Thoracic aorta (tissue), 2 donors: ENCODE measurements around the gene PPIE. TPM values are rescaled to one million over a fixed set of nuclear protein-coding genes. Genes with fewer than 3 reads are reported as not detected.

Source experiments
- ATAC-seq: fragments of 150-250 bp; one replicate; pipeline ENCODE4 v1.8.0; 2017; ENCODE audit warnings: low read depth; ENCODE audit not compliant: insufficient number of reproducible peaks, low FRiP score
- DNase-seq: peaks from one replicate; pipeline ENCODE4 v3.0.0-alpha.2; 2020; ENCODE audit warnings: low spot score
- H3K27ac ChIP-seq, 2 donors: fragments of 200-600 bp; sonication (generic); 1 replicate in 1 of 2; 2 replicates in 1 of 2; pipeline ENCODE4 v1.5.1; 2016; ENCODE audit warnings: mild to moderate bottlenecking in 2 of 2, moderate library complexity in 2 of 2
- H3K27me3 ChIP-seq: fragments of 200-600 bp; sonication (generic); replicated peaks from 2 replicates; pipeline ENCODE4 v1.6.0; 2016; ENCODE audit warnings: mild to moderate bottlenecking; ENCODE audit not compliant: insufficient read depth
- H3K36me3 ChIP-seq: fragments of 200-600 bp; sonication (generic); one replicate; pipeline ENCODE4 v1.5.1; 2016
- H3K4me1 ChIP-seq, 2 donors: fragments of 200-600 bp; sonication (generic); 1 replicate in 1 of 2; 2 replicates in 1 of 2; pipeline versions ENCODE4 v1.5.1 to v1.6.0; 2016; ENCODE audit warnings: low read depth in 2 of 2, mild to moderate bottlenecking in 1 of 2; ENCODE audit not compliant: control insufficient read depth in 1 of 2
- H3K4me3 ChIP-seq: fragments of 200-600 bp; sonication (generic); 2 replicates; pipeline ENCODE4 v1.5.1; 2016; ENCODE audit warnings: mild to moderate bottlenecking
- H3K9me3 ChIP-seq: fragments of 200-600 bp; sonication (generic); 2 replicates; pipeline ENCODE4 v1.5.1; 2016
- CTCF ChIP-seq: fragments of 200-600 bp; sonication (generic); IDR thresholded peaks from one replicate; pipeline ENCODE4 v1.5.1; 2019; ENCODE audit warnings: antibody characterized with exemption
- total RNA-seq, 2 donors: library from RNA; depleted of rRNA; stranded (reverse); fragments of >200 nt; gene quantifications; one replicate each; pipeline versions ENCODE4 v1.1.0 to v1.2.3, GENCODE V29; 2016

The PPIE gene
- total RNA-seq, 2 donors from 2014 or later, result 30.4 to 53.9 TPM

DNA sequence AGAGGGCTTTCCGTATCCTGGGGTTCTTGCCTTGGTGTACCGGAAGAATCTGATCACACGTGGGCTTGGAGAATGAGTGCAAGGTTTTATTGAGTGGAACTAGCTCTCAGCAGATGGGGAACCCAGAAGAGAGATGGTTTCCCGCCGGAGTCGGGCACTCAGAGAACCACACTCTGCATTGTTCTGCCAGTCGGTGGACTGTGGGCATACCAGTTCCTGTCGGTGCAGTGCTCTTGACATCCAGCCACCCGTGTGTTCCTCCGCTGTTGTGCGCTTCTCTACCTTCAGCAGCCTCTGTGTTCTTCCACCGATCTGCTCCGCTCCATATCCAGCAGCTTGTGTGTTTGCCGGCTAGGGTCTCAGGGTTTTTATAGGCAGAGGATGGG, 10.8 kb upstream of the PPIE start:
- no peaks in the 10 kb centered on the region for H3K9me3 ChIP-seq
- H3K27ac ChIP-seq, result no peak overlapping the region
- H3K36me3 ChIP-seq, result no peaks in the 10 kb centered on the region
- DNase-seq, result no peak
- H3K4me1 ChIP-seq, result peaks cover 0 to 1% of the 10 kb centered on the region in 2 donors
- TF ChIP-seq CTCF, result no peak
- no peak for ATAC-seq
- no peaks in the 10 kb centered on the region for H3K27me3 ChIP-seq
- no peak overlapping the region for H3K4me3 ChIP-seq

- TF ChIP-seq CTCF, result no peak
- no peaks in the 10 kb centered on the region for H3K36me3 ChIP-seq
- H3K27ac ChIP-seq, result no peak overlapping the region
- H3K4me1 ChIP-seq, result peaks cover 0 to 12% of the 10 kb centered on the region in 2 donors
- H3K4me3 ChIP-seq, result no peak overlapping the region
- H3K27me3 ChIP-seq, result no peaks in the 10 kb centered on the region
- H3K9me3 ChIP-seq, result no peaks in the 10 kb centered on the region
- ATAC-seq (no peak), DNase-seq (no peak)
Observed at GRCh38 chr1:39729030-39729429, 9.7 kb upstream of the PPIE start.

- Histone ChIP-seq H3K36me3 (no peaks in the 10 kb centered on the region), H3K27ac (no peak overlapping the region), H3K27me3 (no peaks in the 10 kb centered on the region), H3K4me3 (no peak overlapping the region), H3K4me1 (peaks cover 0 to 13% of the 10 kb centered on the region in 2 donors), H3K9me3 (no peaks in the 10 kb centered on the region)
- TF ChIP-seq CTCF, result no peak
- DNase-seq, result no peak
- ATAC-seq, result no peak
Observed at GRCh38 chr1:39729842-39730241, 8.8 kb upstream of the PPIE start.

DNA sequence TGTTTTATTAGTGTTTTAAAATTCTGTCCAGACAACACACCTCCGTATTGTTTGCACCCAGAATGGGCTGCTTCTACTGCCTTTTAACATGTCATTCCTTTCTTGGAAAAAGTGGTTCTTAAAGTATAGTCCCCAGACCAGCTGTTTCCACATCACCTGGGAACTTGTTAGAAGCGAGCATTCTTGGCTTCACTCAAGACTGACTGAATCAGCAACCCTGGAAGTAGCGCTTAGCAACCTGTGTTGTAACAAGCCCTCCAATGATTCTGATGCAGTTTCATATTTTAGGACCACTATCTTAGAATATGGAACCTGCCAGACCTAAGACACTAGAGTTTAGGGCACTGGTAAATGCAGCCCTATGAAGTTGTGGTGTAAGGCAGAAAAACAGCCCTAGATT, 6.0 kb upstream of the PPIE start:
- Histone ChIP-seq H3K9me3 (no peaks in the 10 kb centered on the region), H3K4me3 (no peak overlapping the region), H3K27me3 (no peaks in the 10 kb centered on the region), H3K36me3 (no peaks in the 10 kb centered on the region), H3K4me1 (peaks cover 0 to 13% of the 10 kb centered on the region in 2 donors), H3K27ac (no peak overlapping the region)
- DNase-seq (no peak), ATAC-seq (no peak)
- no peak for TF ChIP-seq CTCF

DNA sequence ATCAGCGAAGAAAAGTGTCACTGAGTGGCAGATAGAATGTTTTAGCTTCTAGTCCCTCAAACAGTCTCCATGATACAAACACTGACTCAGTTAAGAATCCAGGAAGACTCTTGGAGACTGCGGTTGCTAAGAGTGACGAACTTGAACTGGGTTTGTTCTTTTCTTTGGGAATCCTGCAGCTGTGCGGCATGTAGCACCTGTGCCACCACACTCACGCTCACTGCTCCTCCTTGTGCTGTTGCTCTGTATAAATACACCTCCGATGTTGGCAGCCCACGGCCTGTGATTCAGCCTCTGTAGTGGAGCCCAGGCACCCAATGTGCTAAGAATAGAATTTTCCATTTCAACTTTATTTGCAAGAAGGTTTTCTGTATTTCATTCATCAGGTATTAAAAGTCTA, 5.5 kb upstream of the PPIE start:
- Histone ChIP-seq H3K4me1 (peaks cover 0 to 13% of the 10 kb centered on the region in 2 donors), H3K9me3 (no peaks in the 10 kb centered on the region), H3K27me3 (no peaks in the 10 kb centered on the region), H3K27ac (no peak overlapping the region), H3K36me3 (no peaks in the 10 kb centered on the region), H3K4me3 (no peak overlapping the region)
- TF ChIP-seq CTCF, result no peak
- DNase-seq, result no peak
- ATAC-seq, result no peak
